HepG2 (cell line): Measurements from ENCODE around the gene MYOM1. TPM values are rescaled to one million over a fixed set of nuclear protein-coding genes. Genes with fewer than 3 reads are reported as not detected.

ENCODE experiments used
- FOSL1 ChIP-seq: sonication (generic); formaldehyde crosslinking; IDR thresholded peaks from 2 replicates; pipeline ENCODE4 v1.9.0; 2021; ENCODE audit warnings: missing genetic modification reagents, borderline replicate concordance
- GMEB1 ChIP-seq: sonication (generic); formaldehyde crosslinking; IDR thresholded peaks from 2 replicates; pipeline ENCODE4 v1.5.1; 2020; ENCODE audit warnings: missing genetic modification reagents, mild to moderate bottlenecking, borderline replicate concordance
- HBP1 ChIP-seq: IDR thresholded peaks from 2 replicates; pipeline ENCODE4 v1.6.1; 2016; ENCODE audit warnings: low read depth, control low read depth
- HES4 ChIP-seq: sonication (generic); formaldehyde crosslinking; IDR thresholded peaks from 2 replicates; pipeline ENCODE4 v1.9.0; 2021; ENCODE audit warnings: mild to moderate bottlenecking, missing genetic modification reagents, borderline replicate concordance
- HOXA5 ChIP-seq: sonication (generic); formaldehyde crosslinking; IDR thresholded peaks from 2 replicates; pipeline ENCODE4 v1.4.0; 2020; ENCODE audit warnings: missing genetic modification reagents
- MAF1 ChIP-seq: sonication (generic); formaldehyde crosslinking; IDR thresholded peaks from 2 replicates; pipeline ENCODE4 v1.5.0; 2020; ENCODE audit warnings: missing genetic modification reagents, borderline replicate concordance
- MTF1 ChIP-seq: sonication (generic); formaldehyde crosslinking; IDR thresholded peaks from 2 replicates; pipeline ENCODE4 v1.5.0; 2020; ENCODE audit warnings: missing genetic modification reagents
- NFIB ChIP-seq: sonication (generic); formaldehyde crosslinking; IDR thresholded peaks from 2 replicates; pipeline ENCODE4 v1.9.0; 2021; ENCODE audit warnings: missing genetic modification reagents, mild to moderate bottlenecking, borderline replicate concordance
- POLR2AphosphoS5 ChIP-seq: IDR thresholded peaks from 2 replicates; pipeline ENCODE4 v1.6.1; 2012; ENCODE audit warnings: low read depth, low read length
- SNRNP70 ChIP-seq: fragments of 200-400 bp; formaldehyde crosslinking; IDR thresholded peaks from 2 replicates; pipeline ENCODE4 v1.6.1; 2017; ENCODE audit warnings: mild to moderate bottlenecking, low read depth, low read length, moderate library complexity
- SOX6 ChIP-seq, 2 experiments: fragments of 450-650 bp in 1 of 2; sonication (generic) in 1 of 2; formaldehyde crosslinking in 1 of 2; IDR thresholded peaks; 2 replicates each; pipeline versions ENCODE4 v1.4.0 to v1.6.1; 2017 to 2020; ENCODE audit warnings: antibody characterized with exemption in 1 of 2, mild to moderate bottlenecking in 1 of 2, missing genetic modification reagents in 1 of 2
- SRSF4 ChIP-seq: fragments of 200-400 bp; formaldehyde crosslinking; IDR thresholded peaks from one replicate; pipeline ENCODE4 v1.6.1; 2018; ENCODE audit warnings: mild to moderate bottlenecking, low read depth, low read length, moderate library complexity; ENCODE audit not compliant: poor library complexity, severe bottlenecking
- TEAD2 ChIP-seq: sonication (generic); formaldehyde crosslinking; IDR thresholded peaks from 2 replicates; pipeline ENCODE4 v1.9.0; 2021; ENCODE audit warnings: missing genetic modification reagents
- THYN1 ChIP-seq: sonication (generic); formaldehyde crosslinking; IDR thresholded peaks from 2 replicates; pipeline ENCODE4 v1.8.1; 2023; ENCODE audit warnings: low read depth, mild to moderate bottlenecking, moderate library complexity, missing genetic modification reagents, borderline replicate concordance
- ZFP36L2 ChIP-seq: sonication (generic); formaldehyde crosslinking; IDR thresholded peaks from 2 replicates; pipeline ENCODE4 v1.4.0; 2020; ENCODE audit warnings: missing genetic modification reagents
- ZNF232 ChIP-seq: sonication (generic); formaldehyde crosslinking; IDR thresholded peaks from 2 replicates; pipeline ENCODE4 v1.4.0; 2020; ENCODE audit warnings: missing genetic modification reagents, borderline replicate concordance
- ZNF574 ChIP-seq: sonication (generic); formaldehyde crosslinking; IDR thresholded peaks from 2 replicates; pipeline ENCODE4 v1.4.0; 2020; ENCODE audit warnings: missing genetic modification reagents
- ZNF704 ChIP-seq: sonication (generic); formaldehyde crosslinking; IDR thresholded peaks from 2 replicates; pipeline ENCODE4 v1.8.1; 2023; ENCODE audit warnings: mild to moderate bottlenecking, inconsistent platforms, moderate library complexity, missing genetic modification reagents, borderline replicate concordance
- ZNF724P ChIP-seq: sonication (generic); formaldehyde crosslinking; IDR thresholded peaks from 2 replicates; pipeline ENCODE4 v1.8.0; 2022; ENCODE audit warnings: missing genetic modification reagents, borderline replicate concordance
- polyA plus RNA-seq, 8 experiments: library from polyadenylated mRNA; depleted of rRNA in 3 of 8; stranded (reverse) in 7 of 8; unstranded in 1 of 8; fragments of >200 nt; fragmentation: Illumina TruSeq in 4 of 8; extraction: Trizol in 4 of 8; gene quantifications; 2 replicates each; pipeline versions ENCODE4 v1.2.1 to v1.2.3, GENCODE V29; 2011 to 2016; ENCODE audit warnings: low read depth in 4 of 8, missing spikeins in 1 of 8, mixed read lengths in 1 of 8; ENCODE audit not compliant: insufficient read depth in 1 of 8
- total RNA-seq, 5 experiments: library from RNA; depleted of rRNA; stranded (reverse); fragments of >200 nt; fragmentation: Illumina TruSeq; extraction: Trizol; gene quantifications; 2 replicates each; pipeline ENCODE4 v1.2.3, GENCODE V29; 2016; ENCODE audit warnings: low read depth in 1 of 5
- TF ChIP-seq, protein P1 (sequence below): IDR thresholded peaks from 2 replicates; pipeline ENCODE4 v1.6.1; 2016; ENCODE audit warnings: missing compliant biosample characterization, missing genetic modification reagents, borderline replicate concordance

The MYOM1 gene
- total and polyA plus RNA-seq, 2 of the 13 experiments (the other 11 are each of a cell fraction or from before 2014, with no cell fraction given) = 0.46 to 0.98 TPM

- TF ChIP-seq ZNF704 (CRISPR knock-in tag) (0 out of 2 replicates have a peak, but pooled peaks have one; percentile 42), HOXA5 (peak; percentile 45; the same call in 1 of the 2 replicates), ZNF574 (CRISPR knock-in tag) (no peak), ZFP36L2 (CRISPR knock-in tag) (no peak), MTF1 (CRISPR knock-in tag) (no peak), TEAD2 (CRISPR knock-in tag) (peak; percentile 37; the same call in 1 of the 2 replicates), SNRNP70 (no peak), ZNF724P (no peak), ZNF232 (CRISPR knock-in tag) (no peak), POLR2AphosphoS5 (peak; percentile 94), HBP1 (CRISPR knock-in tag) (0 out of 2 replicates have a peak, but pooled peaks have one; percentile 60), THYN1 (CRISPR knock-in tag) (no peak), SRSF4 (no peak), NFIB (no peak), SOX6 (IDR thresholded peaks at IDR 0.05) (no peak), SOX6 (CRISPR knock-in tag; IDR thresholded peaks at IDR 0.05) (peak; percentile 57), GMEB1 (peak; percentile 47; the same call in 1 of the 2 replicates), FOSL1 (CRISPR knock-in tag) (no peak), HES4 (CRISPR knock-in tag) (no peak), MAF1 (no peak)
- TF ChIP-seq, protein P1, sequence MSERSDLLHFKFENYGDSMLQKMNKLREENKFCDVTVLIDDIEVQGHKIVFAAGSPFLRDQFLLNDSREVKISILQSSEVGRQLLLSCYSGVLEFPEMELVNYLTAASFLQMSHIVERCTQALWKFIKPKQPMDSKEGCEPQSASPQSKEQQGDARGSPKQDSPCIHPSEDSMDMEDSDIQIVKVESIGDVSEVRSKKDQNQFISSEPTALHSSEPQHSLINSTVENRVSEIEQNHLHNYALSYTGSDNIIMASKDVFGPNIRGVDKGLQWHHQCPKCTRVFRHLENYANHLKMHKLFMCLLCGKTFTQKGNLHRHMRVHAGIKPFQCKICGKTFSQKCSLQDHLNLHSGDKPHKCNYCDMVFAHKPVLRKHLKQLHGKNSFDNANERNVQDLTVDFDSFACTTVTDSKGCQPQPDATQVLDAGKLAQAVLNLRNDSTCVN (CRISPR knock-in tag) = peak; percentile 22; the same call in 1 of the 2 replicates
These were observed 27.7 kb upstream of the MYOM1 start, which contains the start of gene MYL12A (continued) for GRCh38 chr18:3247240-3248061.
